GM21576 (cell line): Measurements from ENCODE around the gene RAB20.

Experiments used
- ATAC-seq: cut with Tn5 transposase; IDR thresholded peaks from one replicate; pipeline ENCODE4 v1.9.1; 2021; ENCODE audit warnings: mild to moderate bottlenecking, moderate library complexity; ENCODE audit not compliant: unreplicated experiment

Gene RAB20

GRCh38 chr13:110474713-110475112, 86.8 kb downstream of the RAB20 start:
- no peak for ATAC-seq
